K562 (cell line): Measurements from ENCODE around the gene CERS5. TPM values are rescaled to one million over a fixed set of nuclear protein-coding genes. Genes with fewer than 3 reads are reported as not detected.

ENCODE experiments used
- ARHGAP35 ChIP-seq: fragments of 450-650 bp; IDR thresholded peaks from 2 replicates; pipeline ENCODE4 v1.6.1; 2018; ENCODE audit not compliant: partially characterized antibody
- CBX3 ChIP-seq, 2 experiments: IDR thresholded peaks; 1 replicate in 1 of 2; 2 replicates in 1 of 2; pipeline ENCODE4 v1.6.1; 2012; ENCODE audit warnings: inconsistent platforms in 2 of 2, low read length in 2 of 2, borderline replicate concordance in 1 of 2, control low read depth in 1 of 2
- DPF2 ChIP-seq: fragments of 450-650 bp; IDR thresholded peaks from 2 replicates; pipeline ENCODE4 v1.6.1; 2016
- MAZ ChIP-seq, 2 experiments: fragments of 450-650 bp in 1 of 2; sonication (generic) in 1 of 2; formaldehyde crosslinking; IDR thresholded peaks in 1 of 2; conservative IDR thresholded peaks in 1 of 2; 2 replicates each; pipeline versions ENCODE4 v1.4.0 to v1.5.0; 2020; ENCODE audit warnings: mild to moderate bottlenecking in 1 of 2, missing genetic modification reagents in 1 of 2
- PCBP2 ChIP-seq: fragments of 200-400 bp; formaldehyde crosslinking; IDR thresholded peaks from 2 replicates; pipeline ENCODE4 v1.6.1; 2018; ENCODE audit warnings: low read length, low read depth, mild to moderate bottlenecking, moderate library complexity; ENCODE audit not compliant: poor library complexity, severe bottlenecking
- PHF21A ChIP-seq: fragments of 450-650 bp; IDR thresholded peaks from 2 replicates; pipeline ENCODE4 v1.6.1; 2017; ENCODE audit warnings: low read depth, borderline replicate concordance
- POLR2AphosphoS2 ChIP-seq: IDR thresholded peaks from 2 replicates; pipeline ENCODE4 v1.6.1; 2012; ENCODE audit warnings: low read length, improper control_type of control experiment
- SMARCA5 ChIP-seq: fragments of 450-650 bp; IDR thresholded peaks from 2 replicates; pipeline ENCODE4 v1.6.1; 2016
- SMARCC2 ChIP-seq: fragments of 450-650 bp; IDR thresholded peaks from 2 replicates; pipeline ENCODE4 v1.6.1; 2017; ENCODE audit warnings: antibody characterized with exemption, moderate library complexity, mild to moderate bottlenecking, low read depth
- U2AF1 ChIP-seq: fragments of 200-400 bp; formaldehyde crosslinking; optimal IDR thresholded peaks from 2 replicates; pipeline ENCODE3; 2017; ENCODE audit warnings: mild to moderate bottlenecking, low read depth, low read length, moderate library complexity
- ZNF133 ChIP-seq: fragments of 250-450 bp; sonication (Bioruptor Pico); IDR thresholded peaks from 2 replicates; pipeline ENCODE4 v1.4.0; 2020; ENCODE audit warnings: mild to moderate bottlenecking
- ZNF143 ChIP-seq: sonication (generic); formaldehyde crosslinking; IDR thresholded peaks from 2 replicates; pipeline ENCODE4 v1.9.0; 2022; ENCODE audit warnings: mild to moderate bottlenecking, missing genetic modification reagents
- ZNF668 ChIP-seq: fragments of 250-450 bp; sonication (Bioruptor Pico); IDR thresholded peaks from 2 replicates; pipeline ENCODE4 v1.8.0; 2022; ENCODE audit warnings: mild to moderate bottlenecking, inconsistent platforms
- ZNF76 ChIP-seq: fragments of 250-450 bp; sonication (Bioruptor Pico); IDR thresholded peaks from 2 replicates; pipeline ENCODE4 v1.4.0; 2020; ENCODE audit warnings: mild to moderate bottlenecking, moderate library complexity, borderline replicate concordance
- polyA plus RNA-seq, 8 experiments: library from polyadenylated mRNA; depleted of rRNA in 4 of 8; stranded (reverse) in 5 of 8; unstranded in 3 of 8; fragments of >200 nt; fragmentation: Nextera tagmentation in 2 of 8; fragmentation: Illumina TruSeq in 1 of 8; extraction: Ambion mirVana in 2 of 8; extraction: Trizol in 1 of 8; gene quantifications; 2 replicates each; pipeline versions ENCODE4 v1.2.1 to v1.2.3, GENCODE V29; 2011 to 2014; ENCODE audit warnings: inconsistent platforms in 1 of 8, missing spikeins in 1 of 8
- total RNA-seq, 7 experiments: library from RNA; depleted of rRNA in 6 of 7; stranded (reverse); fragments of >200 nt in 6 of 7; fragmentation: Illumina TruSeq in 2 of 7; extraction: Trizol in 2 of 7; gene quantifications; 2 replicates each; pipeline versions ENCODE4 v1.2.1 to v1.2.3, GENCODE V29; 2011 to 2021; ENCODE audit warnings: low replicate concordance in 1 of 7
- TF ChIP-seq, protein P1 (sequence below): fragments of 250-450 bp; sonication (Bioruptor Pico); IDR thresholded peaks from 2 replicates; pipeline ENCODE4 v1.5.0; 2021
- TF ChIP-seq, protein P2 (sequence below): sonication (generic); formaldehyde crosslinking; IDR thresholded peaks from 2 replicates; pipeline ENCODE4 v1.8.0; 2022; ENCODE audit warnings: mild to moderate bottlenecking, missing genetic modification reagents
- TF ChIP-seq, protein P3 (sequence below), 2 experiments: IDR thresholded peaks; 2 replicates each; pipeline ENCODE4 v1.6.1; 2012; ENCODE audit warnings: improper control_type of control experiment in 2 of 2, low read depth in 2 of 2, low read length in 2 of 2, borderline replicate concordance in 1 of 2
- TF ChIP-seq, protein P4 (sequence below): IDR thresholded peaks from 3 replicates; pipeline ENCODE4 v1.6.1; 2011; ENCODE audit warnings: borderline replicate concordance, mild to moderate bottlenecking, moderate library complexity; ENCODE audit not compliant: insufficient read length; ENCODE audit errors: extremely low read depth
- TF ChIP-seq, protein P5 (sequence below): fragments of 450-650 bp; IDR thresholded peaks from 2 replicates; pipeline ENCODE4 v1.6.1; 2017; ENCODE audit warnings: antibody characterized with exemption

CERS5 gene
- total and polyA plus RNA-seq, 9 of the 15 experiments (the other 6 are each of a cell fraction or from before 2014, with no cell fraction given), result 6.1 to 47.5 (median 17.8) TPM

DNA sequence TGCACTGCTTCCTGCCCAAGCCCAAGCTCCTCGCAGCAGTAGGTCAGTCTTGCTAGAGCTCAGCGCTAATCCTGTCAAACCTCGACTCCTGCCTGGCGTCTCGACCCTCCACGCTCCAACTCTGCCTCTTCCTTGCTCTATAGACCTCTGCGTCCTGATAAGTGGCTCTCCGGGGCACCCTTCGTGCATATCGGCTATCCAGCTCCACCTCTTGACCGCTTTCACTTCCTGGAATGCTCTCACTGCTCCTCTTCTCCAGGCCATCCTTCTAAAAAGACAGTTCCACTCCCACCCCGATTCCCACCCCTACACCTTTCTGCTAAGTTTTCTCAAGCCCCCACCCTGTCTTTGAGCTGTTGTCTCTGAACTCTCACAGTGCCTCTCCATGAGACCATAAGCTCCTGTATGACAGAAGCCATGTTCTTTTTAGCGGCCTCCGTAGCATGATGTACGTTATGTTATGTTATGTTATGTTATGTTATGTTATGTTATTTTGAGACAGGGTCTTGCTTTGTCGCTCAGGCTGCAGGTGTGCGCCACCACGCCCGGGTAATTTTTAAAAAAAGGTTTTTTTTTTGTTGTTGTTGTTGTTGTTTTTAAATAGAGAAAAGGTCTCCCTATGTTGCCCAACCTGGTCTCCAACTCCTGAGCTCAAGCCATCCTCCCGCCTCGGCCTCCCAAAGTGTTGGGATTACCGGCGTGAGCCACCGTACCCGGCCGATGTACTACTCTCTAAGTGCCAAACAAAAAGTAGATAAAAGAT is 54.5 kb downstream of the CERS5 start (continued):
- TF ChIP-seq, protein P1, sequence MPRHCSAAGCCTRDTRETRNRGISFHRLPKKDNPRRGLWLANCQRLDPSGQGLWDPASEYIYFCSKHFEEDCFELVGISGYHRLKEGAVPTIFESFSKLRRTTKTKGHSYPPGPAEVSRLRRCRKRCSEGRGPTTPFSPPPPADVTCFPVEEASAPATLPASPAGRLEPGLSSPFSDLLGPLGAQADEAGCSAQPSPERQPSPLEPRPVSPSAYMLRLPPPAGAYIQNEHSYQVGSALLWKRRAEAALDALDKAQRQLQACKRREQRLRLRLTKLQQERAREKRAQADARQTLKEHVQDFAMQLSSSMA (CRISPR knock-in tag), result no peak
- no peak for TF ChIP-seq PHF21A
- TF ChIP-seq, protein P2, sequence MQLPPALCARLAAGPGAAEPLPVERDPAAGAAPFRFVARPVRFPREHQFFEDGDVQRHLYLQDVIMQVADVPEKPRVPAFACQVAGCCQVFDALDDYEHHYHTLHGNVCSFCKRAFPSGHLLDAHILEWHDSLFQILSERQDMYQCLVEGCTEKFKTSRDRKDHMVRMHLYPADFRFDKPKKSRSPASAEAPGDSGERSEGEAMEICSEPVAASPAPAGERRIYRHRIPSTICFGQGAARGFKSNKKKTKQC (CRISPR knock-in tag), result peak; percentile 5; the same call in 1 of the 2 replicates
- TF ChIP-seq U2AF1, result no peak
- TF ChIP-seq SMARCA5, result peak; percentile 60; the same call in 1 of the 2 replicates
- TF ChIP-seq DPF2, result no peak
- TF ChIP-seq, protein P3, sequence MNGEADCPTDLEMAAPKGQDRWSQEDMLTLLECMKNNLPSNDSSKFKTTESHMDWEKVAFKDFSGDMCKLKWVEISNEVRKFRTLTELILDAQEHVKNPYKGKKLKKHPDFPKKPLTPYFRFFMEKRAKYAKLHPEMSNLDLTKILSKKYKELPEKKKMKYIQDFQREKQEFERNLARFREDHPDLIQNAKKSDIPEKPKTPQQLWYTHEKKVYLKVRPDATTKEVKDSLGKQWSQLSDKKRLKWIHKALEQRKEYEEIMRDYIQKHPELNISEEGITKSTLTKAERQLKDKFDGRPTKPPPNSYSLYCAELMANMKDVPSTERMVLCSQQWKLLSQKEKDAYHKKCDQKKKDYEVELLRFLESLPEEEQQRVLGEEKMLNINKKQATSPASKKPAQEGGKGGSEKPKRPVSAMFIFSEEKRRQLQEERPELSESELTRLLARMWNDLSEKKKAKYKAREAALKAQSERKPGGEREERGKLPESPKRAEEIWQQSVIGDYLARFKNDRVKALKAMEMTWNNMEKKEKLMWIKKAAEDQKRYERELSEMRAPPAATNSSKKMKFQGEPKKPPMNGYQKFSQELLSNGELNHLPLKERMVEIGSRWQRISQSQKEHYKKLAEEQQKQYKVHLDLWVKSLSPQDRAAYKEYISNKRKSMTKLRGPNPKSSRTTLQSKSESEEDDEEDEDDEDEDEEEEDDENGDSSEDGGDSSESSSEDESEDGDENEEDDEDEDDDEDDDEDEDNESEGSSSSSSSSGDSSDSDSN (IDR thresholded peaks at IDR 0.05; ENCODE audit: borderline replicate concordance in 1 of 2, low read depth in 2 of 2, low read length in 2 of 2), result peak; percentile 32 to 78; a peak in 3 of 4 replicates
- TF ChIP-seq MAZ (CRISPR knock-in tag; conservative IDR thresholded peaks at IDR 0.05 in 1 of 2, IDR thresholded peaks at IDR 0.05 in 1 of 2), result 0 out of 4 replicates have a peak, but pooled peaks of 1 of the 2 experiments have one; percentile 3
- TF ChIP-seq ZNF668 (CRISPR knock-in tag), result no peak
- TF ChIP-seq, protein P4, sequence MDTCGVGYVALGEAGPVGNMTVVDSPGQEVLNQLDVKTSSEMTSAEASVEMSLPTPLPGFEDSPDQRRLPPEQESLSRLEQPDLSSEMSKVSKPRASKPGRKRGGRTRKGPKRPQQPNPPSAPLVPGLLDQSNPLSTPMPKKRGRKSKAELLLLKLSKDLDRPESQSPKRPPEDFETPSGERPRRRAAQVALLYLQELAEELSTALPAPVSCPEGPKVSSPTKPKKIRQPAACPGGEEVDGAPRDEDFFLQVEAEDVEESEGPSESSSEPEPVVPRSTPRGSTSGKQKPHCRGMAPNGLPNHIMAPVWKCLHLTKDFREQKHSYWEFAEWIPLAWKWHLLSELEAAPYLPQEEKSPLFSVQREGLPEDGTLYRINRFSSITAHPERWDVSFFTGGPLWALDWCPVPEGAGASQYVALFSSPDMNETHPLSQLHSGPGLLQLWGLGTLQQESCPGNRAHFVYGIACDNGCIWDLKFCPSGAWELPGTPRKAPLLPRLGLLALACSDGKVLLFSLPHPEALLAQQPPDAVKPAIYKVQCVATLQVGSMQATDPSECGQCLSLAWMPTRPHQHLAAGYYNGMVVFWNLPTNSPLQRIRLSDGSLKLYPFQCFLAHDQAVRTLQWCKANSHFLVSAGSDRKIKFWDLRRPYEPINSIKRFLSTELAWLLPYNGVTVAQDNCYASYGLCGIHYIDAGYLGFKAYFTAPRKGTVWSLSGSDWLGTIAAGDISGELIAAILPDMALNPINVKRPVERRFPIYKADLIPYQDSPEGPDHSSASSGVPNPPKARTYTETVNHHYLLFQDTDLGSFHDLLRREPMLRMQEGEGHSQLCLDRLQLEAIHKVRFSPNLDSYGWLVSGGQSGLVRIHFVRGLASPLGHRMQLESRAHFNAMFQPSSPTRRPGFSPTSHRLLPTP, result no peak
- TF ChIP-seq ZNF143 (CRISPR knock-in tag), result no peak
- no peak for TF ChIP-seq SMARCC2
- TF ChIP-seq CBX3 (IDR thresholded peaks at IDR 0.05; ENCODE audit: borderline replicate concordance in 1 of 2, low read length in 2 of 2), result no peak
- TF ChIP-seq, protein P5, sequence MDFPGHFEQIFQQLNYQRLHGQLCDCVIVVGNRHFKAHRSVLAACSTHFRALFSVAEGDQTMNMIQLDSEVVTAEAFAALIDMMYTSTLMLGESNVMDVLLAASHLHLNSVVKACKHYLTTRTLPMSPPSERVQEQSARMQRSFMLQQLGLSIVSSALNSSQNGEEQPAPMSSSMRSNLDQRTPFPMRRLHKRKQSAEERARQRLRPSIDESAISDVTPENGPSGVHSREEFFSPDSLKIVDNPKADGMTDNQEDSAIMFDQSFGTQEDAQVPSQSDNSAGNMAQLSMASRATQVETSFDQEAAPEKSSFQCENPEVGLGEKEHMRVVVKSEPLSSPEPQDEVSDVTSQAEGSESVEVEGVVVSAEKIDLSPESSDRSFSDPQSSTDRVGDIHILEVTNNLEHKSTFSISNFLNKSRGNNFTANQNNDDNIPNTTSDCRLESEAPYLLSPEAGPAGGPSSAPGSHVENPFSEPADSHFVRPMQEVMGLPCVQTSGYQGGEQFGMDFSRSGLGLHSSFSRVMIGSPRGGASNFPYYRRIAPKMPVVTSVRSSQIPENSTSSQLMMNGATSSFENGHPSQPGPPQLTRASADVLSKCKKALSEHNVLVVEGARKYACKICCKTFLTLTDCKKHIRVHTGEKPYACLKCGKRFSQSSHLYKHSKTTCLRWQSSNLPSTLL, result no peak
- no peak for TF ChIP-seq POLR2AphosphoS2
- no peak for TF ChIP-seq ZNF133
- no peak for TF ChIP-seq PCBP2
- no peak for TF ChIP-seq ARHGAP35
- no peak for TF ChIP-seq ZNF76 (CRISPR knock-in tag)
